M059J (cell line): Measurements from ENCODE around the gene TKTL2. TPM values are rescaled to one million over a fixed set of nuclear protein-coding genes. Genes with fewer than 3 reads are reported as not detected.

ENCODE experiments used
- DNase-seq: peaks from one replicate; pipeline ENCODE4 v3.0.0-alpha.2; 2012; ENCODE audit warnings: low read depth
- total RNA-seq: library from RNA; depleted of rRNA; stranded (reverse); fragments of >200 nt; shearing (Covaris generic); gene quantifications from 2 replicates; pipeline ENCODE4 v1.2.3, GENCODE V29; 2014; rRNA removed

The TKTL2 gene
- total RNA-seq = not detected in 2 replicates

- no peak for DNase-seq
Observed at GRCh38 chr4:163473576-163473975, at the start of gene TKTL2. Gene TKTL2 (minus strand): TSS chr4:163473754. CDS start chr4:163473734, 20 bp downstream.

DNA sequence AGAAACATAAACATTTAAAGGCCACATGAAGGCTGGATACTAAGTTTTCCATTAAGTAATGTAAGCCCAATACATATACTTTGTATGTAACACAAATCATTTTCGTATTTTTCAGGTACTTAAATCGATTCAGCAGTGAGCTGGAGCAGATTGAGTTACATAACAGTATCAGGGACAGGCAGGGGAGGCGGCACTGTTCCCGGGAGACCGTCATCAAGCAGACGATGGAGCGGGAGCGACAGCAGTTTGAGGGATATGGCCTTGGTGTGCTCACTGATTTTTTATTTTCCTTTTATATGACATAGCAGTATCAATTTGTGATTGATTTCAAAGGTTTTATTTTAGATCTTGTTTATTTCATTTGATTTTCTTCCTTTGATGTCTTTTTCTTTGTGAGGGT lies 41.6 kb upstream of the TKTL2 start:
- DNase-seq = no peak

DNA sequence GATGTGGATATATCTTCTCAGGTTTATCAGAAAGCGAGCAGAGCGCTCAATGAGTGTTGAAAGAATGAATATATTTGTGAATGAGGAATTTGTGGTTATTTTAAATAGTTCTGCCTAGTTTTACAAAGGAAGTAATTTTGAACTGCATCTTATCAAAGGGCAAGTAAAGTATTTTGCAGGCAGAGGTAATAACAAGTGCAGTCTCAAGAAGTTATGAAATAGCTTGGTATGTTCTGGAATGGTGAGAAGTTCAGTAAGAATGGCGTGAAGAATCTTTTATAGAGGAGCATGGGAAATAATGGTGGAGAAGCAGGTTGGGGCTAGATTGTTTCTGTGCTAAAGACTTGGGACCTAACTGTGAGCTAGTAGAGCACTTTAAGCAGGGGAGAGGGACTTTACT lies 31.8 kb upstream of the TKTL2 start:
- DNase-seq = no peak

DNA sequence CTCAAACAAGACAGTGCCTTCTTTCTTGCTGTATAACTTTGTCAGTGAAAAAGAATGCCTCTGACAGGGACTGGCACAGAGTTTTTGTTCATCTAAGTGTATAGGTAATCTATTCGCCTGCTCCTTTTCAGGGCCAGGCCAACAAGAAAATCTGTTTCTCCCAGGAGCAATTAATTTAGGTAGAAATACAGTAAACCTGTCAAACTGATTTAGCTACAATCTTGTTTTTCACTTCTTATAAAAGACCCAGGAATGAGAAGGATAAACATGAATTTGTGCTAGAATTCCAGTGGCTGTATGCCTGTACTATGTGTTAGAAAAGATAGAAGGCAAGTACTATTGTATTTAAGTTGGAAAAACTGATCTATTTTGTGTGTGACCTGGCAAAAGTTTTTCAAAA lies 27.0 kb upstream of the TKTL2 start:
- no peak for DNase-seq

GRCh38 chr4:163495900-163496299 lies 22.3 kb upstream of the TKTL2 start:
- peak; percentile 6 for DNase-seq

GRCh38 chr4:163494360-163495241 lies 21.0 kb upstream of the TKTL2 start, which contains the start of gene TMA16:
Gene TMA16 (plus strand): TSS chr4:163494690. CDS start chr4:163494802, 112 bp downstream.
- peak; percentile 90 for DNase-seq

- DNase-seq = no peak
Observed at GRCh38 chr4:163493643-163494359, 20.2 kb upstream of the TKTL2 start.

GRCh38 chr4:163492951-163493504 lies 19.5 kb upstream of the TKTL2 start:
- peak; percentile 12 for DNase-seq

GRCh38 chr4:163489929-163490328 lies 16.4 kb upstream of the TKTL2 start:
- DNase-seq = no peak

- peak; percentile 16 for DNase-seq
Observed at GRCh38 chr4:163486321-163486720, 12.8 kb upstream of the TKTL2 start.

DNA sequence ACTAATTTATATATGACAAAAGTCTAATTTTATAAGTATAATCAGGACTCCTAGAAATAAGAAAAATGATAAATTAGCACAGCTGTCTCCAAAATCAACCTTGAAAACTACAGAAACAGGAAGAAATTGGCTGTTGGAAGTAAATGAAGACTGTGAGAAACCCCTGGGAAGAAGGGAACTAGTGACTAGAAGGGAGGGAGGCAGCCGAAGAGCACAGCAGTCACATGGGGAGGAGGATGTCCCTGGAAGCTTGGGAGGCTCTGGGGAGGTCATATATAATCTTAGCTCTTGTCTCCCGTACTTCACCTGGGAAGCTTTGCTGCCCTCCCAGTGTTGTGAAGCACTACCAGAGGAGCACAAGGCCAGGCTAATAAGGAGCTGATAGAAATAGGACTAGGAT lies 12.0 kb upstream of the TKTL2 start:
- no peak for DNase-seq

- DNase-seq = peak; percentile 47
Observed at GRCh38 chr4:163484906-163485305, 11.4 kb upstream of the TKTL2 start.

DNA sequence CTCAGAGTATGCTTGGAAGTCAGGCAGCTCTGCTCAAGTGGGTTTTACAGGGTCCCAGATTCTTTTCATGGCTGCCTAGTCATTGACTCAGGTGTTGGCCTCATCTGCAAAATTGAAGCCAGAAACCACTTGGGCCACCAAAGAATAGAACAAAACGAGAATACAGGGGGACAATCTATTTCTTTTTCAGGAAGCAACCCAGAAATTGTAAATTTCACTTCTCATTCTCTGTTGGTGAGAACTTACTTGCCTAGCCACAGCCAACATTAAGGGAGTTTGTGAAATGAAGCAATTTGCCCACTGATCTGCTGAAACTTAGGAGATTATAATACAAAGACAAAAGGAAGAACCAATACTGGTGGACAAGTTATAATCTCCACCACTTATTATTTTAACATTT lies 8.6 kb upstream of the TKTL2 start:
- DNase-seq = no peak

GRCh38 chr4:163476761-163477438 lies 3.3 kb upstream of the TKTL2 start:
- no peak for DNase-seq

DNA sequence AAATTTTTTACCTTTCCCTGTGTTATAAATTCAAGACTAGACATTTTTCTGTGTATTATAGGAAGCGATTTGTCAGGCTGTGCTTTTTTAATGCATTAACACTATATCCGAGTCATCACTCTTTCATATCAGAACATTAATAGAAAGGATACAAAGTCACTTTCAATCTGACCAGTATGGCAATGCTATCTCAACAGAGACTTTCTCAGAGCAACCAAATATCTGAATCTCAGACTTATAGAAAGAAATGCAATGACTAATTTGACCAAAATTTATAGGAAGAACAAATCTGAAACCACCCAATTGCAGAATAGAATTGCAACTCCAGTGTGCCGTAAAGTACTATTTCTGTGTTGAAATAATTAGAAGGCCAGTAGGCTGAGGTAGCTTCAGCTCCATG lies 473 bp upstream of the TKTL2 start:
- no peak for DNase-seq

DNA sequence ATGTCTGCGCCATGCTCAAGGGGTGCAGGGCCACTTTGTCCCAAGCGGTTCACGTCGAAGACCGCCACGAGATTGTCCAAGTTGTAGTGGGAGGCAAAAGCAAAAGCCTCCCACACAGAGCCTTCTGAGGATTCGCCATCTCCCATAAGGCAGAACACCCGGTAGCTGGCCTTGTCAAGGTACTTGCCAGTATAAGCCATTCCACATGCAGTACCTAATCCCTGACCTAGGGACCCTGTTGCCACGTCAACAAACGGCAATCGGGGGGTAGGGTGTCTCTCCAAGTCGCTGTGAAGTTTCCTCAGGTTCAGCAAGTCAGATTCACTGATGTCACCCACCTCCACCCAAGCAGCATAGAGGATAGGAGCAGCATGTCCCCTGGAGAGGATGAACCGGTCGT lies 424 bp downstream of the TKTL2 start:
- DNase-seq = no peak

DNA sequence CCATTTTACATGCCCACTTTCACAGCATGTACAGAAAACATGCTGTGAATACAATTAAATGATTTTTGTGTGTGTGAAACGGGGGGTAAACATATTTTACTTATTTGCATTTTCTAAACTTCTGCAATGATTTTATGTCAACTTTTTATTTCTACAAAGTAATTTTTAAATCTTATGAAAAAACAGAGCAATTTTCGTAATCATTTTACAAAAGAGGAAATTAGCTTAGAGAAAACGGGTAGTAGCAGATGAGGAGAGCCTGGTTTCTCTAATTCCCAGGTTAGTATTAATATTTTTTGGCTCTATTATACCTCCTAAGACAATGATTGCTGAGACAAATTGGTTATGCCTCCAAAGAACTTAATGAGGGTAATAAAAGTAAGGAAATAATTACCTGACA lies 3.2 kb downstream of the TKTL2 start:
- DNase-seq = no peak

DNA sequence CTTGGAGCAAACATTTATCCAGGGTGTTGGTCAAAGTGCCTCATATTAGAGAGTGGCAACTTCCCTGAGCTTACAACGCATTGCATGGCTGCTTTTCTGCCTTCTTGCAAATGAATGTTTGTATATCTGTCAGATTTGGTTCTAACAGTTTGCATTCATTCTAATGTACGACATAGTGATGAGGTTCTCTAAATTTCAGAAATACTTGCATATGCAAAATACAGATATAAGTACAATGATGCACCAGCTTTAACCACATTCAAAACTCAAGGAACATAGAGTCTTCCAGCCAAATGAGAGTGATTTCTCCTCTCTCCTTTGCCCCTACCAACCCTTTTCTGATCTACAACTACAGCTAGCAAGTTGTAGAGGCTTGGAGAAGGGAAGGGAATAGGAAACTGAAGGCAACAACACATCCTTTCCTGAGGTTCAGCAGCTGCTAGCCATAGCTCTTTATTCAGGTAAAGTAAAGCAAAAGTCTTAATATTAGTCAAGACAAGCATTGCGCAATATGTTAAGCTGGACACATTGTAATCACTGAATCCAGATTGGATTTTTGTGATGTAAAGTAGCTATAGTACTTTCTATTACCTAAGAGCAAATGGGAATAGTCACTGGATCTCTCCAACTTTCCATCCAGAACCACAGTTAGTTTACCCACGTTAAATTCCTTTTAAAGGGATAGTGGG lies 6.3 kb downstream of the TKTL2 start:
- no peak for DNase-seq

DNA sequence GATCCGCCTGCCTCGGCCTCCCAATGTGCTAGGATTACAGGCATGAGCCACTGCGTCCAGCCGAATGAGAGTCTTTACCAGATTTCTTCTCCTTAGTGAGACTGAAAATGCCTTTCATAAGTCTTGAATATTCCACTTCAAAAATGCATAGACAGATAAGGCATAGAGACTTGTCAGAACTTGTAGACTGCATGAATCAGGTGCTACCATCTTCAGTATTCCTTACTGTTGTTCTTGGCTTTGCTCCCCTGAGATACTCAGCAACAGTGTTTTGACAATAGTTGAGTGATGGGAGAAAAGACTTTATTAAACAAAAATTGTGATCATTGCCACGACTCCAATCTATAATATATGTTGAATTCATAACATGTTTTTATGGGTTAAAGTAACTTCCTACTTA lies 11.0 kb downstream of the TKTL2 start:
- no peak for DNase-seq

GRCh38 chr4:163448540-163449203 lies 24.9 kb downstream of the TKTL2 start:
- peak; percentile 77 for DNase-seq

GRCh38 chr4:163447481-163447880 lies 26.1 kb downstream of the TKTL2 start:
- DNase-seq = no peak
